ENCODE measurements around the gene TENM3.

DNA sequence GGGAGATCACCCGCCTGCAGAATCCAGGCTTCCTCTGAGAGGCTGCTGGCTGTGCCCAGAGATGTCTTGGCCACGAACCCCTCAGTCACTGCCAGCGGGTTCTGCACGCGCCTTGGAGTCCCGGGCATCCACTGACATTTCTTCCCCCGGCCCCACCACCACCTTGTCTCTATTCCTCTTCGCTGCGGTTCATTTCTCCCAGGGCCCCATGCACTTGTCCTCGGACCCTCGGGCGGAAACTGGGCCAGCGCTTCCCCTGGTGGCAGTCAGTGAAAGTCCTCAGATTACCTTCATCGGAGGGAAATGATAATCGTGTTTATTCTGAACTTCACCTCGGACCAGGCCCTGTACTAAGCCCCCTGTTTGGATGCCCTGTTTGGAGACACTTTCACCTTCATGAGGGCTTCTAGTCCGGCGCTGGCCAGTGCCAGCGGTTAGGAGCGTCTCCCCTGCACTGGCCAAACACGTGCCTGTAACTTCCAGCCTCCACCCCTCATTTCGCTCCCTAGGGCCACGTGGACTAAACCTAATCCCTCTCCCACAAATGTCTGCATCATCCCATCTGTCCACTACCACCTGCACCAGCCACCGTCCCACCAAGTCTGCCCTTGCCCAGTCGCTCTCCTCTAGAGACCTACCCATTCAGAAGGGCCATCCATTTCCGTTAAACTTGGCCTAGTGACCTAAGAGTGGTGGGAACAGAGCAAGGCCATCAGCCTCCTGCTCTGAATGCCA lies 592.0 kb downstream of the TENM3 start:
- TF ChIP-seq, protein P1, sequence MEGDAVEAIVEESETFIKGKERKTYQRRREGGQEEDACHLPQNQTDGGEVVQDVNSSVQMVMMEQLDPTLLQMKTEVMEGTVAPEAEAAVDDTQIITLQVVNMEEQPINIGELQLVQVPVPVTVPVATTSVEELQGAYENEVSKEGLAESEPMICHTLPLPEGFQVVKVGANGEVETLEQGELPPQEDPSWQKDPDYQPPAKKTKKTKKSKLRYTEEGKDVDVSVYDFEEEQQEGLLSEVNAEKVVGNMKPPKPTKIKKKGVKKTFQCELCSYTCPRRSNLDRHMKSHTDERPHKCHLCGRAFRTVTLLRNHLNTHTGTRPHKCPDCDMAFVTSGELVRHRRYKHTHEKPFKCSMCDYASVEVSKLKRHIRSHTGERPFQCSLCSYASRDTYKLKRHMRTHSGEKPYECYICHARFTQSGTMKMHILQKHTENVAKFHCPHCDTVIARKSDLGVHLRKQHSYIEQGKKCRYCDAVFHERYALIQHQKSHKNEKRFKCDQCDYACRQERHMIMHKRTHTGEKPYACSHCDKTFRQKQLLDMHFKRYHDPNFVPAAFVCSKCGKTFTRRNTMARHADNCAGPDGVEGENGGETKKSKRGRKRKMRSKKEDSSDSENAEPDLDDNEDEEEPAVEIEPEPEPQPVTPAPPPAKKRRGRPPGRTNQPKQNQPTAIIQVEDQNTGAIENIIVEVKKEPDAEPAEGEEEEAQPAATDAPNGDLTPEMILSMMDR (IDR thresholded peaks at IDR 0.05) = no peak
- no peak for TF ChIP-seq POLR2A (IDR thresholded peaks at IDR 0.05)

Measured in testis (tissue), 2 donors.